B cell (primary cell): ENCODE results near the gene ABLIM1. TPM values are rescaled to one million over a fixed set of nuclear protein-coding genes. Genes with fewer than 3 reads are reported as not detected.

ENCODE experiments used
- ATAC-seq: fragments of 200-7000 bp; cut with Tn5 transposase; one replicate; pipeline ENCODE4 v1.10.0; 2021; ENCODE audit warnings: low read depth, mild to moderate bottlenecking, moderate number of reproducible peaks, moderate library complexity
- CTCF ChIA-PET: fragments of 350-600 bp; sonication (Branson Sonifier 250); formaldehyde crosslinking; loops from one replicate; lab custom pipeline; 2021; ENCODE audit warnings: antibody characterized with exemption, inconsistent platforms; lab: Charles Lee
- POLR2A ChIA-PET: fragments of 350-600 bp; sonication (Branson Sonifier 250); formaldehyde crosslinking; loops from one replicate; lab custom pipeline; 2021; ENCODE audit warnings: antibody characterized with exemption; lab: Charles Lee
- DNase-seq: peaks from one replicate; pipeline ENCODE4 v3.0.0; 2013
- H2AFZ ChIP-seq: 2 replicates; pipeline ENCODE4 v1.6.1; 2012; ENCODE audit warnings: mild to moderate bottlenecking, low read depth, low read length; ENCODE audit not compliant: insufficient read depth, poor library complexity, severe bottlenecking
- H3K27ac ChIP-seq, 2 donors: 1 replicate in 1 of 2; 2 replicates in 1 of 2; pipeline ENCODE4 v1.5.1; 2012 to 2013; ENCODE audit warnings: low read length in 2 of 2, mild to moderate bottlenecking in 2 of 2, moderate library complexity in 1 of 2
- H3K27me3 ChIP-seq, 4 experiments: fragments of 200-600 bp in 1 of 4; sonication (generic) in 1 of 4; replicated peaks in 1 of 4; 1 replicate in 2 of 4; 2 replicates in 2 of 4; pipeline versions ENCODE4 v1.6.1 to v1.7.0; 2013 to 2016; ENCODE audit warnings: low read length in 3 of 4, mild to moderate bottlenecking in 2 of 4, mixed read lengths in 1 of 4, moderate library complexity in 1 of 4; ENCODE audit not compliant: insufficient read depth in 4 of 4, control insufficient read depth in 3 of 4; ENCODE audit errors: control extremely low read depth in 1 of 4
- H3K36me3 ChIP-seq, 2 experiments: replicated peaks in 1 of 2; 1 replicate in 1 of 2; 2 replicates in 1 of 2; pipeline versions ENCODE4 v1.6.1 to v1.7.1; 2013; ENCODE audit warnings: low read length in 1 of 2; ENCODE audit not compliant: insufficient read depth in 2 of 2, control insufficient read depth in 1 of 2; ENCODE audit errors: control extremely low read depth in 1 of 2, extremely low read depth in 1 of 2
- H3K4me1 ChIP-seq, 2 donors: fragments of 200-600 bp in 1 of 2; sonication (generic) in 1 of 2; 1 replicate in 1 of 2; 2 replicates in 1 of 2; pipeline versions ENCODE4 v1.5.1 to v1.6.1; 2013 to 2017; ENCODE audit warnings: low read length in 2 of 2; ENCODE audit not compliant: control insufficient read depth in 2 of 2, insufficient read depth in 2 of 2
- H3K4me2 ChIP-seq: replicated peaks from 2 replicates; pipeline ENCODE3; 2012; ENCODE audit warnings: mild to moderate bottlenecking, low read depth, low read length; ENCODE audit not compliant: poor library complexity, severe bottlenecking
- H3K4me3 ChIP-seq, 5 experiments: fragments of 200-600 bp in 1 of 5; sonication (generic) in 1 of 5; 1 replicate in 3 of 5; 2 replicates in 2 of 5; pipeline versions ENCODE4 v1.5.1 to v1.7.0; 2011 to 2016; ENCODE audit warnings: low read length in 4 of 5, mild to moderate bottlenecking in 4 of 5, low read depth in 2 of 5, control low read depth in 1 of 5, moderate library complexity in 1 of 5; ENCODE audit not compliant: insufficient read depth in 1 of 5; ENCODE audit errors: control extremely low read depth in 1 of 5, extremely low read depth in 1 of 5
- H3K79me2 ChIP-seq: fragments of 200-600 bp; sonication (generic); one replicate; pipeline ENCODE4 v1.6.0; 2016; ENCODE audit warnings: low read length; ENCODE audit not compliant: control insufficient read depth, insufficient read depth
- H3K9ac ChIP-seq: fragments of 200-600 bp; sonication (generic); 2 replicates; pipeline ENCODE4 v1.6.1; 2017; ENCODE audit warnings: mild to moderate bottlenecking, low read length, moderate library complexity
- H3K9me3 ChIP-seq, 3 donors: one replicate each; pipeline versions ENCODE4 v1.6.1 to v1.7.1; 2013; ENCODE audit warnings: low read length in 2 of 3; ENCODE audit not compliant: control insufficient read depth in 2 of 3, insufficient read depth in 1 of 3; ENCODE audit errors: control extremely low read depth in 1 of 3
- H4K20me1 ChIP-seq: 2 replicates; pipeline ENCODE4 v1.6.0; 2012; ENCODE audit warnings: mild to moderate bottlenecking, low read length; ENCODE audit not compliant: insufficient read depth, control insufficient read depth, poor library complexity, severe bottlenecking
- H3K27ac Mint-ChIP-seq: one replicate; pipeline ENCODE4 v1.8.0; 2021; ENCODE audit warnings: mixed read lengths
- H3K27me3 Mint-ChIP-seq: one replicate; pipeline ENCODE4 v1.8.0; 2021; ENCODE audit warnings: mixed read lengths
- H3K4me1 Mint-ChIP-seq: one replicate; pipeline ENCODE4 v1.8.0; 2021; ENCODE audit warnings: mixed read lengths
- H3K4me3 Mint-ChIP-seq: one replicate; pipeline ENCODE4 v1.8.0; 2021; ENCODE audit warnings: mixed read lengths
- H3K9me3 Mint-ChIP-seq: one replicate; pipeline ENCODE4 v1.8.0; 2022; ENCODE audit warnings: mixed read lengths; ENCODE audit not compliant: insufficient read depth
- EZH2 ChIP-seq: IDR thresholded peaks from 2 replicates; pipeline ENCODE4 v1.6.1; 2012; ENCODE audit warnings: borderline replicate concordance, low read depth, mild to moderate bottlenecking, moderate library complexity, low read length; ENCODE audit not compliant: insufficient read depth, poor library complexity, severe bottlenecking
- WGBS: methylation state at CpG from one replicate; pipeline ENCODE4 v1.1.5; 2013; ENCODE audit warnings: missing lambda C conversion rate; ENCODE audit not compliant: insufficient coverage; 5-methylcytosine and 5-hydroxymethylcytosine counted together
- intact Hi-C: fragments of 100-400 bp; cut with micrococcal nuclease; formaldehyde crosslinking; loops from one replicate; pipeline ENCODE4 v1.10.0; 2022
- polyA plus RNA-seq: library from polyadenylated mRNA; depleted of rRNA; stranded (reverse); fragments of >200 nt; gene quantifications from 2 replicates; pipeline ENCODE4 v1.2.3, GENCODE V29; 2012
- total RNA-seq, 2 donors: library from RNA; stranded (reverse); fragments of 120-200 nt in 1 of 2; gene quantifications; 1 replicate in 1 of 2; 2 replicates in 1 of 2; pipeline versions ENCODE4 v1.2.3 to v1.2.4, GENCODE V29; 2013 to 2022
- TF ChIP-seq, protein P1 (sequence below): fragments of 200-600 bp; IDR thresholded peaks from one replicate; pipeline ENCODE4 v1.8.0; 2022; ENCODE audit warnings: antibody characterized with exemption, mild to moderate bottlenecking

ABLIM1 gene
- total and polyA plus RNA-seq, 2 donors (not counting 1 experiment from before 2014, with no cell fraction given), result 55.6 to 148 TPM

DNA sequence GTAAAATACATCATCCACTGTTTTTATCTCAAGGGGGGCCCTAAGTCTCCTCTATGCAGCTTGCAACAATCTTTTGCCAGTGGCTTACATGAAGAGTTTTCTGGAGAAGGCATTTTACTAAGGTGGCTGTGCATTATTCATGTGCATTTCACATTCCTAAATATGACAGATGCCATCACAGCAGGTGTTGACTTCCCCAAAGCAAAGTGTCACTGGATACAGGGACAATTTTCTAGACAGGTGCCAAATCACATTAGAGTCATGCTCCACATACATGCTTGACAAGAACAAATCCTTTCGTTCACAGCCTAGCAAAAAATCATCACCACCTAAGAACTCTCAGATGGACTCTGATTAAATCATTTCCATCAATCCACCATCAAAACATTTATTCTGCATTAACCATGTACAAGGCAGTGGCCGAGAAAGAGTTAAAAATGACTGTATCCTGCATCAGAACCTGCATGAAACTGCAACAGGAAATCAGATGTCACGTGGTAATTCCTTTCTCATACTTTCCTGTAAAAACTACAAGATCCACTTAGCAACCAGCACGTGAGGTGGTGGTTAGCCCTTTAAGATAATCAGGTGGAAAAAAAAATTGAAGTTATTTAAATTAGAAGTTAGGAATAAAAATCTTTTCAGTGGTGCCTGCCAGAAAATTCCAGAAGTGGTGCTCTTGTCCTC, 165.6 kb downstream of the ABLIM1 start:
- Histone ChIP-seq H3K9ac (no peak overlapping the region), H3K27ac (peak overlapping the region in 1 of 2 donors; percentile 4), H3K27me3 (no peaks in the 10 kb centered on the region), H3K36me3 (peaks cover under 1 to 26% of the 10 kb centered on the region in 2 experiments), H4K20me1 (peaks cover 17% of the 10 kb centered on the region), H3K4me1 (peaks cover 38 to 47% of the 10 kb centered on the region in 2 donors), H3K4me3 (no peak overlapping the region), H3K79me2 (peaks cover 76% of the 10 kb centered on the region), H3K4me2 (peak overlapping the region; percentile 41), H3K9me3 (no peaks in the 10 kb centered on the region), H2AFZ (no peak overlapping the region)
- CTCF ChIA-PET, result interaction anchor here (0.9 to 3.0 kb wide), 2 partner anchors 10 to 21 kb away, joined by 3 to 16 read pairs; no protein-coding TSS in a partner anchor
- POLR2A ChIA-PET, result interaction anchor here (0.9 kb wide), 1 partner anchor 34 kb away, joined by 3 read pairs; no protein-coding TSS in a partner anchor
- ATAC-seq (no peak), DNase-seq (peak; percentile 19)
- intact Hi-C loops, result loop anchor here (10.0 kb wide), 1 partner anchor 808 kb away; no protein-coding TSS in a partner anchor
- H3K9me3 Mint-ChIP-seq, result no peaks in the 10 kb centered on the region
- TF ChIP-seq, protein P1, sequence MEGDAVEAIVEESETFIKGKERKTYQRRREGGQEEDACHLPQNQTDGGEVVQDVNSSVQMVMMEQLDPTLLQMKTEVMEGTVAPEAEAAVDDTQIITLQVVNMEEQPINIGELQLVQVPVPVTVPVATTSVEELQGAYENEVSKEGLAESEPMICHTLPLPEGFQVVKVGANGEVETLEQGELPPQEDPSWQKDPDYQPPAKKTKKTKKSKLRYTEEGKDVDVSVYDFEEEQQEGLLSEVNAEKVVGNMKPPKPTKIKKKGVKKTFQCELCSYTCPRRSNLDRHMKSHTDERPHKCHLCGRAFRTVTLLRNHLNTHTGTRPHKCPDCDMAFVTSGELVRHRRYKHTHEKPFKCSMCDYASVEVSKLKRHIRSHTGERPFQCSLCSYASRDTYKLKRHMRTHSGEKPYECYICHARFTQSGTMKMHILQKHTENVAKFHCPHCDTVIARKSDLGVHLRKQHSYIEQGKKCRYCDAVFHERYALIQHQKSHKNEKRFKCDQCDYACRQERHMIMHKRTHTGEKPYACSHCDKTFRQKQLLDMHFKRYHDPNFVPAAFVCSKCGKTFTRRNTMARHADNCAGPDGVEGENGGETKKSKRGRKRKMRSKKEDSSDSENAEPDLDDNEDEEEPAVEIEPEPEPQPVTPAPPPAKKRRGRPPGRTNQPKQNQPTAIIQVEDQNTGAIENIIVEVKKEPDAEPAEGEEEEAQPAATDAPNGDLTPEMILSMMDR, result no peak
- no peak for TF ChIP-seq EZH2
- H3K27me3 Mint-ChIP-seq, result no peaks in the 10 kb centered on the region
- 58% methylated on average over 2 of the region's 4 CpGs for WGBS
- peak overlapping the region; percentile 71 for H3K27ac Mint-ChIP-seq
- peak overlapping the region; percentile 67 for H3K4me3 Mint-ChIP-seq
- H3K4me1 Mint-ChIP-seq, result peaks cover 62% of the 10 kb centered on the region

DNA sequence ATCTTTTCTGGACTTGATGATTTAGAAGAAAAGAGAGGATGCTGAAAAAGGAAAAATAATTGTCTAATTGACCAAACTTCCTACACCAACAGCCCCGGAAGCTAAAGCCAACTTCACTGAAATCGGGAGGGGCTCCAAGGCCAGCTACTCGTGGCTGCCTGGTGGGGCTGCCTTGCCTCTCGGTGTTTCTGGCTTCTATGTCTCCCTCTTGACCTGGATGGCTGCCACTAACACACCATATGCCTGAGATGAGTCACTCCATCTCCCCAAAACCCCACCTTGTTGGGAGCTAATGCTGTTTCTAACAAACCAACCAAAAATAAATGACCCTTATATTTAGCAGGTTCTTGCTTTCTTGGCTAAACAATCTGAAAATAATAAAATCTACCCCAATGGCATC, 166.1 kb downstream of the ABLIM1 start:
- Histone ChIP-seq H3K4me3 (no peak overlapping the region), H3K79me2 (peaks cover 77% of the 10 kb centered on the region), H3K4me2 (peak overlapping the region; percentile 41), H3K36me3 (peaks cover 2 to 32% of the 10 kb centered on the region in 2 experiments), H3K4me1 (peaks cover 34 to 42% of the 10 kb centered on the region in 2 donors), H3K9ac (no peak overlapping the region), H2AFZ (no peak overlapping the region), H3K27me3 (no peaks in the 10 kb centered on the region), H3K9me3 (no peaks in the 10 kb centered on the region), H4K20me1 (peaks cover 17% of the 10 kb centered on the region), H3K27ac (no peak overlapping the region)
- no peak overlapping the region for H3K27ac Mint-ChIP-seq
- intact Hi-C loops, result loop anchor here (10.0 kb wide), 1 partner anchor 807 kb away; no protein-coding TSS in a partner anchor
- H3K9me3 Mint-ChIP-seq, result no peaks in the 10 kb centered on the region
- CTCF ChIA-PET, result interaction anchor here (0.9 to 3.0 kb wide), 2 partner anchors 11 to 20 kb away, joined by 3 to 16 read pairs; no protein-coding TSS in a partner anchor
- no peak for TF ChIP-seq EZH2
- TF ChIP-seq, protein P1, result no peak
- POLR2A ChIA-PET, result interaction anchor here (0.9 kb wide), 1 partner anchor 35 kb away, joined by 3 read pairs; no protein-coding TSS in a partner anchor
- H3K4me1 Mint-ChIP-seq, result peaks cover 59% of the 10 kb centered on the region
- DNase-seq (no peak), ATAC-seq (no peak)
- no peaks in the 10 kb centered on the region for H3K27me3 Mint-ChIP-seq
- peak overlapping the region; percentile 14 for H3K4me3 Mint-ChIP-seq
- WGBS, result 82% methylated on average over 4 of the region's 4 CpGs
